Left renal pelvis (tissue), 4 donors: ENCODE measurements around the gene NDC1. TPM values are rescaled to one million over a fixed set of nuclear protein-coding genes. Genes with fewer than 3 reads are reported as not detected.
"Not testable (repeated sequence)": the region's sequence is repeated elsewhere in the genome, so short reads cannot be mapped to it uniquely, and the experiment has no call there.

ENCODE experiments used
- DNase-seq, 4 donors: peaks; one replicate each; pipeline ENCODE4 v3.0.0-alpha.2; 2013; ENCODE audit warnings: low read depth in 4 of 4, low spot score in 3 of 4
- polyA plus RNA-seq, 4 donors: library from polyadenylated mRNA; unstranded; fragments of 120-200 nt; gene quantifications; one replicate each; pipeline ENCODE4 v1.2.1, GENCODE V29; 2013; ENCODE audit not compliant: insufficient read length in 4 of 4

NDC1 gene
- polyA plus RNA-seq, 4 donors: 24.3 to 35.0 (median 29.7) TPM

- no peak for DNase-seq
Observed at GRCh38 chr1:53826367-53826766, 11.7 kb downstream of the NDC1 start.

- DNase-seq: no peak
Observed at GRCh38 chr1:53825306-53825705, 12.8 kb downstream of the NDC1 start.

DNA sequence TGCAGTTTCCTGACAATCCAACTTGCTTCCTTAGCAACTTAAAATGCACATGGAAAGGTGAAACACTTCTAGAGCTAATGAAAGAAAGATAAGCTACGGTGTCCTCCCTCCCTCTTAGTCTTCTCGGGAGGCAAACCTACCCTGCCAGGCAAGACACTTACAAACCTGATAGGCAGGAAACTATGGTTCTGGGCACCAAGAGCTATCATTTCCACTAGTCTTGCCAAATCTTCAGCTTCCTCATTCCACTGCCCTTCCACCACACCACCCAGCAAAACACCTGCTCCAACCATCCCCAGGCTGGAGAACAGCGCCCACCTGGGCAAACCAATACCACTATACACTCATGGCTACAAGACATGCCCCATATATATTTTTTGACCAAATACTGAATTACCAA, 15.2 kb downstream of the NDC1 start:
- DNase-seq: no peak

DNA sequence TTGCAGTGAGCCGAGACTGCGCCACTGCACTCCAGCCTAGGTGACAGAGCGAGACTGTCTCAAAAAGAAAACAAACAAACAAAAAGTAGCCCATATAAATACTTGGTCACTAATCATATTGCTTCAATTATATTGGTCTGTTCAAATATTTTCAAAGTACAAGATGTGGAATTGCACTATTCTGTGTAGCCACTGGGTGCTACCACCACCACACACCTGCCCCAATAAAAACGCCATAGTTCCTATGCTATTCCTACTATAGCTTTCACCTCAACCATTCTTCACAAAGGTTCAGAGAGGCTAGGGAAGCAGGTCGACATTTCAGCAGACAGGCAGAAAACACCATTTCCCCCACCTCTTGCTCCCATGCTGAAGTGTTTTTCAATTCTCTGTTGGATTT, 16.7 kb downstream of the NDC1 start:
- no peak for DNase-seq

DNA sequence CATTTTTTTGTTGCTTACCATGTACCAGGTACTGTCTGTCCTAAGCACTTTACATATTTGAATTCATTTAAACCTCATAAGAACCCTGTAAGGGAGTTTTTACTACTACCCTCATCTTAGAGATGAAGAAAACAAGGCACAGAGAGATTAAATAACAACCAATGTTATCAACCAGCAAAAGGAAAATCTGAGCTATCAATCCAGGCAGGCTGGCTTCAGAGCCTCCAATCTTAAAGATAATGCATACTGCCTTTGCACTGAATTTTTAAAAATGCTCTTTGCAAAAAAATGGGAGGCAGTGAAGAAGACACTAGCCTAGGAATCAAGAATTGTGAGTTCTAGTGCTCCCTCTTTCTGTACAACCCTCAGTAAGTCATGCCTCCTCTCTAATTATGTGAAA, 18.7 kb downstream of the NDC1 start:
- DNase-seq: no peak

DNA sequence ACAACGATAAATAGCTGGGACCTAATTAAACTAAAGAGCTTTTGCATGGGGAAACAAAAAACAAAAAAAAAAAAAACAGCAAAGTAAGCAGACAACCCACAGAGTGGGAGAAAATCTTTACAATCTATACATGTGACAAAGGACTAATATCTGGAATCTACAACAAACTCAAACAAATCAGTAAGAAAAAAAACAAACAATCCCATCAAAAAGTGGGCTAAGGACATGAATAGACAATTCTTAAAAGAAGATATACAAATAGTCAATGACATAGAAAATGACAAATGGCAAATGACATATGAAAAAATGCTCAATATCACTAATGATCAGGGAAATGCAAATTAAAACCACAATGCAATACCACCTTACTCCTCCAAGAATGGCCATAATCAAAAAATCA, 21.5 kb downstream of the NDC1 start:
- DNase-seq: not testable (repeated sequence)

GRCh38 chr1:53815484-53815883, 22.6 kb downstream of the NDC1 start:
- DNase-seq: not testable (repeated sequence)

GRCh38 chr1:53811414-53811851, 26.7 kb downstream of the NDC1 start:
- DNase-seq: no peak

DNA sequence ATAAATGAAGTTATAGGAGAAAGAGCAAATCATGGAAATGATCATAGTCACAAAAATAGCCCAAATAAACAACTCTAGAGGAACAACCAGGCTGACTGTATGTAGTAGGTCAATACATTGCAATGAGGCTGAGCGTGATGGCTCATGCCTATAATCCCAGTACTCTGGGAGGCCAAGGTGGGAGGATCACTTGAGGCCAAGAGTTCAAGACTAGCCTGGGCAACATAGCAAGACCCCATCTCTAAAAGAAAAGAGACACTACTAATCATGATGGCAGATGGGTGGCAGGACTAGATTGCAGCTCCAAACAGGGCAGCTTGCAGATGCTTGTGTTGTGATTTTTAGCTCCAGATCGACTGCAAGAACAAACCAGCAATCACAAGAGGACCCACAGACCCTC, 27.6 kb downstream of the NDC1 start:
- DNase-seq: no peak

- no peak for DNase-seq
Observed at GRCh38 chr1:53810007-53810406, 28.1 kb downstream of the NDC1 start.

- DNase-seq: no peak
Observed at GRCh38 chr1:53807916-53808315, 30.2 kb downstream of the NDC1 start.

DNA sequence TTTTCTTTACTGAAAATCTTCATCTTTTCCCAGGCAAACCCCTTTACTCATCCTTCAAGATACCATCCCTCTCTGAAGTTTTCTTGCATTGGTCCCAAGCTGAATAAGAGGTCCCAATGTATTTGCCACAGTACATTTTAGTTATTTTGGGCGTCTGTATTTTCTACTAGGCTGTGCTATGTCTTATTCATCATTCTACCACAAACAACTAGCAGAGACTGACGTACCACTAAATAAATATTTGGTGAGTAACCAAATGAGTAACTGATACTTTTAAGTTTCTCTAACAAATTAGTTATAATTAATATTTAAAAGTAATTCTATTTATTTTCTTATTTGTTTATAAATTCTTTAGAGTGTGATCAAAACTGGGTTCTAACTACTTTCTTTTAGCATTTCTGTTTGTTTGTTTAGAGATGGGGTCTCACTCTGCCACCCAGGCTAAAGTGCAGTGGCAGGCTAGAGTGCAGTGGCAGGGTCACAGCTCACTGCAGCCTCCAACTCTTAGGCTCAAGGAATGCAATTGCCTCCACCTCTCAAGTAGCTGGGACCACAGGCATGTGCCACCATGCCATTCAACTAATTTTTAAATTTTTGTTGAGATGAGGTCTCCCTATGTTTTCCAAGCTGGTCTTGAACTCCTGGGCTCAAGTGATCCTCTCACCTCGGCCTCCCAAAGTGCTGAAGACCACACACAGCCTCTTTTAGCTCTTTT, 33.1 kb downstream of the NDC1 start:
- DNase-seq: no peak

DNA sequence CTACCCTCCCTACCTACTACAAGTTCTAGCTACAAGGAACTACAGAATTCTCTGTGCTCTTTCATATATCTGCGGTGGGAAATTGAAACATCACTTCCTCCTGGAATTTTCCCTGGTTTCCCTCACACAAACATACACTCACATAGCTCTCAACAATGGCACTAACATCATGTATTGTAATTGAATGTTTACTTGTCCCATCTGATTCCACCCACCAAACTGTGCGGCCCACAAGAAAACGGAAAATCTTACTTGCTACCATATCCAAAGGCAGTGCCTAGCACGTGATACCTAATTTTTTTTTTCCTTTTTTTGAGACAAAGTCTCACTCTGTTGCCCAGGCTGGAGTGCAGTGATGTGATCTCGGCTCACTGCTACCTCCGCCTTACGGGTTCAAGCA, 33.9 kb downstream of the NDC1 start:
- no peak for DNase-seq

DNA sequence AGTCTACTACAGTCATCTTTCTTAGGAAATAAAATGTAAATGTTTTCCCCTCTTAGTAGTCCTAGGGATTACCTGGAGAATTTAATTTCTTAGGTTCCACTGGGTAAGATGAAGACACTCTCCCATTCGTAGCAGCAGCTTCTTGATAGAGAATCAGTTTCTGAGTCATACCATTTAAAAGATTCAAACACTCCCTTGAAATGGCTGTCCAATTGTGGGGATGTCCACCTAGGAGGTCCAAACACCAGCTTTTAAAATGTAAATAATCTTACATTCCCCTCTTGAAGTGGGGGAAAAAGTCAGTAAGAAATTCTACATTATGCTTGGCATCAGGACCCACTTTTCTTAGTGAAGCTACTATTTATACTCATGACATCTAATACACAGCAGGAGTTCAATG, 37.5 kb downstream of the NDC1 start:
- no peak for DNase-seq

DNA sequence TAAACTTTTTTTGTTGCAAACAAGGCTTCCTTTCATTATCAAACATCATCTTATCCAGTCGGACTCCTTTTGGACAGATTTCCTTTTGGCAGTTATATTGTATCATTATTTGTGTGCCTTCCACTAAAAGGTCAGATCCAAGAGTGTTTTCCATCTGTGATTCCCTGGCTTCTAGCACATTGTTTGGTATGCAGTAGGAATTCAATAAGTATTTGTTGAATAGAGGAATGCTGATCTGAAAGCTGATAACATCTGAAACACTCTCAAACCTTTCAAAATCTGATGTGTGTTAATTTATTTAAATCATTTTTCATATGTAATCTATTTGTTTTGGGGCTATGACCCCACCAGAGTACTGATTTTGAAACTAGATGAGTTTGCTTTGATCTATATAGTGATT, 39.0 kb downstream of the NDC1 start:
- DNase-seq: no peak

DNA sequence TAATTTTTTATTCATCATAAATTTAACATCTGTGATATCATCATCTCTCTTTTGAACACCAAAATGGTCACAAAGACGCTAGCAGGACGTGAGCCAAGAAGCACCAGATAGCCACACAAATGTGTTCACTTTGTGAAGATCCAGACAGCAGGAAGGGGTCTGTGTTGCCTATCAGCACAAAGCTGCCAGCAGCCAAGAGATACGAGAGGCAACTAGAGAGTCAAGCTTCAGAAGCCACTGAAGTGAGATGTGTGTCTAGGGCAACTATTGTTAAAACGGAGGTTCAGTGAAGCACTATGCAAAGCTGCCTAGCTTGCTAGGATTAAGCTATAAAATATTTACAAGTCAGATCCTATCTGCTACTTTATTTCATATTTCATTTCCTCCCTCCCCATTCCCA, 45.3 kb downstream of the NDC1 start:
- DNase-seq: peak in 1 of 4 donors; percentile 6

DNA sequence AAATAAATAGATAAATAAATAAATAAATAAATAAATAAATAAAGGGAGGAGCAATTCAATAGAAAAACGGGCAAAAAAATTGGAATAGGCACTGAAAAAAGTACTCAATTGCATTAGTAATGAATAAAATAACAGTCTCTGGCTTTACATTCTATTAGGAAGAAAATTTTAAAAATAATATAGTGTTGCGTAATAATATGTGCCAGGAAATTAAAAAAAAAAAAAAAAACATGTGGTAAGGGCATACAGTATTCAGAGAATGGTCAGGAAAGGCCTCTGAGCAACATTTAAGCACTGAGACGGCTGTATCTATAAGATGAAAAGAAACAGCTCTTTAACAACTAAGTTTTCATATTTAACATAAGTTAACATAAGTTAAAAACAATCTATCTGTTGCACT, 50.4 kb downstream of the NDC1 start:
- no peak for DNase-seq

DNA sequence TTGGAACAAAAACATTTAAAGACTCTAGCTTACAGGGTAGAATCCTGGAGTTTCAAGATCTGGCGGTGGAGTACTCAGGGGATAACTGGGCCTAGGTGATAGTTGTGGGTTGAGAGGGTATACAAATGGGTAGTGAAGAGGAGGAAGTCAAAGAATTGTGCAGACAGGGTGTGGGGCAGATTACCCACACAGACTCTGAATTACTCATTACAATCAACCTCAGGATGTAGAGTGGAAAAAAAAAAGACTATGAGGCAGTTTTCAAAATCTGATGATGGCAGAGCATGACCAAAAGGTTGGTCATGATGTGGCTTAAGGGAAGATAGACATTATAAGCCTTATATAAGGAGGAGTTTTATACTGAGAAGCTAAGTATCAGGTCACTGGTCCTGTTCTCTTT, 55.0 kb downstream of the NDC1 start:
- no peak for DNase-seq

GRCh38 chr1:53781654-53782053, 56.4 kb downstream of the NDC1 start:
- no peak for DNase-seq

DNA sequence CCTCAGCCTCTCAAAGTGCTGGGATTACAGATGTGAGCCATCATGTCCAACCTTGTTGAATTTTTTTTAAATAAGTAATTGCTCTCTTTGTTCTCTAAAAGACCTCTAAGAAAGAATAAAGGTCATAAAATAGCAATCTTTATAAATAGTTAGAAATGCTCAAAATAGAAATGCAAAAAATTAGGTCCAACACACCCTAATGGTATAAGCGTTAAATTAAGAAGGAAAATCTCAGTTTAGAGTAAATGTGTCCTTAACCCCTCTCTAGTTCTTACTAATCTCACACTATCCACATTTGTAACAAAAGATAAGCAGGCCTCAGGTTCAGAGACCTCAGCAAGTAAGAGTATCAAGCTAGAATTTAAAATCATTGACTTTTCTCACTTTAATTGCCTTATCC, 60.8 kb downstream of the NDC1 start:
- DNase-seq: no peak

DNA sequence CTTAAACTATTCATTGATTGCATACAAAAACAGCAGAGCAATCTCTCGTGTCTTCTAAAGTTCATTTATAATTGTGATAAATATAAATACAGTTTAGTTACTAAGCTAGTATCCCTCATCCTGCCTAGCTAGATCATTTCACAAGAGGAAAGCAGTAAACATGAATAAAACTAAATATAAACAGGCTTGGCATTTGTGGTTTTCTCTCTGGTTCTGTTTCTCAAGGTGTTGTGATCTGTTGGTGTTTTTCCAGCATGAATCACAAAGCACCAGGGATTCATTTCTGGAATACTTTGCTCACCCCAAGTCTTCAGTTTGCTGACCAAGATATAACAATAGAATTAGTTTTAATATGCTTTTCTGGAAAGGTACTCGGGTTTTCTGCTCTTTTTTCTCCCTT, 66.4 kb downstream of the NDC1 start:
- DNase-seq: no peak

DNA sequence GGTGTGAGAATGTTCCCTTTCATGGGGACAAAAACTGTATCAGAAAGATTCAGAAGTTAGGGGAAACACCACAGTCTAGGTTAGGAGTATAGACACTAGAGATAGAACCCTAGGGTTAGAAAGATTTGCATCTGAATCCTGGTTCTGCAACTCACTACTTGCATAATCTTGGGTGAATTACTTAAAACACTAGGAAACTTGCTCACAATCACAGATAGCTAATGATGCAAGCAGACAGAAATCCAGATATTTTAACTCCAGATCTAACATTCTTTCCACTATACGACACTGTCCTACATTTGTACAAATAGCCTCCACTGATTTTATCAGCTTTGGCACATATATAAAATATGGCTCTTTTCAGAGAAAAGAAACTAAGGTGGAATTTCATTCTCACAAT, 68.3 kb downstream of the NDC1 start:
- no peak for DNase-seq

DNA sequence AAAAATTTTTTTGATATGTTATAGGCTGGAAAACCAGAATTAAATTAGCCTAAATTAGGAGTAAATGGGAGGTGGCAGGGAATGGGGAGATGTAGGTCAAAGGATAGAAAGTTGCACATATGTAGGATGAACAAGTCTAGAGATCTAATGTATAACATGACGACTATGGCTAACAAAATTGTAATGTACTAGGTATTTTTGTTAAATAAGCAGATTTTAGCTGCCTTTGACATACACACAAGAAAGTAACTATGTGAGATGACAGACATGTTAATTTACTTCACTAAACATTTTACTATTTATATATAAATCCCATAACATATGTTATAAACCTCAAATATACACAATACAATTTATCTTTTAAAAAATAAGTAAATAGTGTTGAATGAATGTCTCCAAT, 68.9 kb downstream of the NDC1 start:
- DNase-seq: no peak
